GM12873 (cell line): Measurements from ENCODE around the gene ARHGAP26.

ENCODE experiments used
- TF ChIP-seq, protein P1 (sequence below): IDR thresholded peaks from 2 replicates; pipeline ENCODE4 v1.5.1; 2012; ENCODE audit warnings: low read depth, mild to moderate bottlenecking, moderate library complexity, low read length, control low read depth; ENCODE audit not compliant: insufficient read depth; ENCODE audit errors: missing control alignments

Gene ARHGAP26

DNA sequence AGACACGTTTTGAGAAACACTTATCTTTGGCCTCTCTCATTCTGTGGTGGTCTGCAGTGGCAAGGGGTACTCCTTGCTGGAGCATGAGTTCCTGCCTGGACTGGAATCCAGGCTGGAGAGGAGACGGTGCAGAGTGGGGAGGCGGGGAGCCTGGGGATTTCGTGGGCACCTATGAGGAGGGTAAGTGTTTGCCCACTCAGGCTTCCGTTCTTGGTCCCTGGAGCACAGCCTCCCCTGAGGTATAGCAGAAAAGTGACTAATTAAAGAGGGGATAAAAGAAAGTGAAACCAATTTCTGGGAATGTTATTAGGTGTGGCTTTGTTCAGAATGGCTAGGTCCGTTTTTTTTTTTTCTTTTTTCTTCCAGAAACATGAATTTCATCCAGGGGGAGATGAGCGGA is 90.8 kb downstream of the ARHGAP26 start:
- TF ChIP-seq, protein P1, sequence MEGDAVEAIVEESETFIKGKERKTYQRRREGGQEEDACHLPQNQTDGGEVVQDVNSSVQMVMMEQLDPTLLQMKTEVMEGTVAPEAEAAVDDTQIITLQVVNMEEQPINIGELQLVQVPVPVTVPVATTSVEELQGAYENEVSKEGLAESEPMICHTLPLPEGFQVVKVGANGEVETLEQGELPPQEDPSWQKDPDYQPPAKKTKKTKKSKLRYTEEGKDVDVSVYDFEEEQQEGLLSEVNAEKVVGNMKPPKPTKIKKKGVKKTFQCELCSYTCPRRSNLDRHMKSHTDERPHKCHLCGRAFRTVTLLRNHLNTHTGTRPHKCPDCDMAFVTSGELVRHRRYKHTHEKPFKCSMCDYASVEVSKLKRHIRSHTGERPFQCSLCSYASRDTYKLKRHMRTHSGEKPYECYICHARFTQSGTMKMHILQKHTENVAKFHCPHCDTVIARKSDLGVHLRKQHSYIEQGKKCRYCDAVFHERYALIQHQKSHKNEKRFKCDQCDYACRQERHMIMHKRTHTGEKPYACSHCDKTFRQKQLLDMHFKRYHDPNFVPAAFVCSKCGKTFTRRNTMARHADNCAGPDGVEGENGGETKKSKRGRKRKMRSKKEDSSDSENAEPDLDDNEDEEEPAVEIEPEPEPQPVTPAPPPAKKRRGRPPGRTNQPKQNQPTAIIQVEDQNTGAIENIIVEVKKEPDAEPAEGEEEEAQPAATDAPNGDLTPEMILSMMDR = no peak

DNA sequence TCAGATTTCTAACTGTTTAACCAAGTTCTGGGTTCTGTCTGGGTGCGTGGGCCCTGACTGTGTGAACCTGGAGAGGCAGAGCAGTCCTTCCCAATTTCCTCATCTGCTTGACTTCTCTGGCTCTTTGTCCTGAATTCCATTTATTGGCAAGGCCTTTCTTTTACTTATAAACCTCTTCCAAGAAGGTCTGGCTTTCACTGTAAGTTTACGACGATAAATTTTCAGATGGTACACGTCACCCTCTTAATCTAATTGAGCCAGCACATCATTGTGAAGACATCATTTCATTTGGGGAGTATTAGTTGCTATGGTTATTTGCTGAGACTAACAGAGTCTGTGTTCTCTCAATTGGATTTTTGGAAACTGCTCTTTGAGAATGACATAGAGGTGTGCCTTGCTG is 92.4 kb downstream of the ARHGAP26 start:
- TF ChIP-seq, protein P1 = no peak

DNA sequence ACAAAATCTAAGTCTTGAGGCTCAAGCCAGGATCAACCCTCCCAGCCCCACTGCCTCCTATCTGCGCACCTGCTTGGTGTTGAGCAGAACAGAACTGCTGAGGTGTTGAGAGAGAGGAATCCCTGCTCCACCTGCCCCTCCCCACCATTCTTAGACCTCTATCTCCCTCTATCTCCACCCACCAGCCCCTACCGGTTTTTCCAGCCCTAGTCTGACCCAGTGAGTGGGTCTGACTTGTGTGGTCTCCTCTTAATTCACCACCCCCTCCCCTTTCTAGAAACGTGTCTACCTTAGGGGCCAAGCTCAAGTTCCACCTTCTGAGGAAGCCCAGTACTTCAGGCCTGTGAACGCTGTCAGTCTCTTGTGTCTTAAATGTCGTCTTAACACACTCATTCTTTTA is 93.7 kb downstream of the ARHGAP26 start:
- TF ChIP-seq, protein P1 = no peak

DNA sequence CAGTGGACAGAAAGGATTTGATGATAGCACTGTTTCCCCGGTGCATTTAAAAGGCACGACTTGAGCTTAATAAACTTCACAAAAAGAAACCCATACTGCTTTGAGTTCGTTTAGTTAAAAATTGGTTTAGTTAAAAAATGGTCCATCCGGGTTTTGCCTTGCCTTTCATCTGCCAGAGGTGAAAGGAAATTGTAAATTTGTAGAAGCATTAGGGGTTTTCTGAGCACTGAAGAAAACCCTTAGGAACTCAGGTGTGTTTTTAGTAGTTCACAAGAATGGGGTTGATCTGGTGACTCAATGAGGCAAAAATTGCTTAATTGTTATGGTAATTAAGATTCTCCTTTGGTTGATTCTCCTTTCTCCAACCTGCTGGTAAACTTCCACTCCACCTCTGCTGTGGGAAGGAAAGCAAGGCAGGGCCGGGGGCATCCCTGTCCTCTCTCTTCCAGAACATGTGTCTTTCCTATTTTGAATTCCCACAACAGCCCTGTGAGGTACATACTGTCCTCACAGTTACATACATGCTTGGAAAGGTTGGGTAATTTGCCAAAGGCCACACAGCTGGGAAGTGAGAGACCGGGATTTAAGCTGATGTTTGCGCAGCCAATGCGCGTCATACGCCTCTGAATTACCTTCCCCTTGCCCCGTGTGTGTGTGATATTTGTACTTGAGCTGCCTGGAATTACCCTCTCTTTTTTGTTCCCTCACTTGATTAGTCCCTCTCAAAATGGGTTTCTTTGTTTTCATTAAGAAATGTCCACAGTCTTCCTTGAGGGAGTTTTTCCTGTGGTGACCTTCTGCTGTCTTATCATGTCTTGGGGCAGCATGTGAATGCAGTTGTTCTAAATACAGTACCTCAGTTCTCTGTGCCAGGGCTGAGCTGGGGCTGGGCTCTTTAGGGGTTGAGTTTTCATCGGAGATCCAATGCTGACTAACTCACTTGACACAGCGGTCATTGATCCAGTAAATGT is 94.4 kb downstream of the ARHGAP26 start:
- TF ChIP-seq, protein P1 = no peak

DNA sequence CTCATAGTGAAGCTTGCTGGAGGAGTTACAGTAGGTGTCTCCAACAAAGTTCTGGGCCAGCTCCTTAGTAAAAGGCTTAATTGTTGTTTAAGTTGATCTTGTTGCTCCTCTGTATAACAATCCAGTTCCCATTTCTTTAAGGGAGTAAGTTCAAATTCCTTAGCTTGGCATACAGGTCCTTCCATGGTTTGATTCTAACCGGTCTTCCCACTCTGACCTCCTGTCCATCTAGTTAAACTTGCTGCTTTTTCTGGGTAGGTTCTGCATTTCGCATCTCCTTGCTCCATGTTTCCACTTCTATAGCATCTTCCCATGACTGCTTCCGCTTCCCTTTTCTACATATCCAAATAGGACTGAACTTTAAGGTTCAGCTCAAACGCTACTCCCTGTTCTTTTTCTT is 95.5 kb downstream of the ARHGAP26 start:
- TF ChIP-seq, protein P1 = no peak

DNA sequence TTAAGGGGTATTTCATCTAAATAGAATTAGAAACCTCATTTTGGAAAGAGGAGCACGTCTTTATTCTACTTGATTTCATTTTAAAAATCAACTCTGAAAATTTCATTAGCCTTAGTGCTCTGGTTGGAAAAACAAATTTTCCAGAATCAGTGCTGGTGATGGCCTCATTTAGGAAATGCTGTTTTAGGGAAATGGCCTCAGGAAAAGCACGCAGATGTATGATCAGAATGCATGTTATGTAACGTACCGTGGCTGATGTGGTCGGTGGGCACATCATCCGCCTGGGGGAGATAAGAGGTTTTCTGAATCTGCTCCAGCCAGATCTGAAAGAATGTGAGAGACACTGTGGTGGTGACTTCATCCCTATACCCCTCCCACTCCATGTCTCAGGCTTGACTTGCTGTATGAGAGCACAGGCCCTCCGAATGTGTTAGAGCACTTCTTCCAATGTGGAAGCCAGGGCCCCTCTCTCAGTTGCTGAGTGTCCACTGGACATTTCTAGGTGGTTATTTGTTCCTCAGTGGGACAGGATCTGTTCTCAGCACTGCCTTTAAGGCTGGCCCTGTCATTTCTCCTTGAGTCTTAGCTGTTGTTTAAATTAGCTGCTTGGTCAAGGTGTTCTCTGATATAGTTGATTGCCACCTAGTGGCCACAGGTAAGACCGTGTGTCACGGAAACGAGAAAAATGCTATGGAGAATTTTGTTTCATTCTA is 96.5 kb downstream of the ARHGAP26 start:
- TF ChIP-seq, protein P1 = peak; percentile 77

DNA sequence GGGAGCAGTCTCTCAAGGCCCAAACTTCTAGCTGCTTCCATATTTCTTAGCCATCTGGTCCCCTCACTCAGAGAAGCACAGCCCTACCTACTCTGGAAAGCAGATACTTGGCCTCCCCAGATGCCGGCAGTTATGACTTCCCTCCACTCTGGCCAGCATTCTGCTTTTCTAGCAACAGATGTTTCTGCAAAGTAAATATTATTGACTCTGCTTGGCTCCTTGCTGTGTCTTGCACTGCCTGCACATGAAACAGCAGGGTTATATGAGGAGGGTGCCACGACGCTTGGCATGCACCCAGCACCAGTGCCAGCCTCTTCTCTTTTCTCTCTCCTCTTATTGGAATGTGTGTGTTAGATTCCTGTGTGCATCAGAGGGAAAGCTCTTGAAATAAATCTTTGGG is 99.7 kb downstream of the ARHGAP26 start:
- TF ChIP-seq, protein P1 = no peak
